NCI-H2227 treated with DMSO at 0.1 percent for 48 hours (cell line): ENCODE data around the gene MEGF11.

Source experiments
- DNase-seq: peaks from one replicate; lab custom pipeline; 2025; lab: John Stamatoyannopoulos, UW

Gene MEGF11

GRCh38 chr15:66215811-66216210 is 37.7 kb downstream of the MEGF11 start:
- DNase-seq = no peak

- DNase-seq = no peak
Observed at GRCh38 chr15:66214246-66214645, 39.3 kb downstream of the MEGF11 start.

- no peak for DNase-seq
Observed at GRCh38 chr15:66212563-66212921, 41.0 kb downstream of the MEGF11 start.

GRCh38 chr15:66211670-66212562 is 41.6 kb downstream of the MEGF11 start:
- DNase-seq = no peak

GRCh38 chr15:66210684-66211083 is 42.9 kb downstream of the MEGF11 start:
- no peak for DNase-seq

GRCh38 chr15:66198757-66199156 is 54.8 kb downstream of the MEGF11 start:
- no peak for DNase-seq

GRCh38 chr15:66196602-66197001 is 56.9 kb downstream of the MEGF11 start:
- no peak for DNase-seq

- no peak for DNase-seq
Observed at GRCh38 chr15:66195621-66196230, 57.8 kb downstream of the MEGF11 start.

- DNase-seq = no peak
Observed at GRCh38 chr15:66193066-66193465, 60.5 kb downstream of the MEGF11 start.

GRCh38 chr15:66190746-66191145 is 62.8 kb downstream of the MEGF11 start:
- no peak for DNase-seq

GRCh38 chr15:66189291-66189690 is 64.3 kb downstream of the MEGF11 start:
- DNase-seq = no peak

- DNase-seq = no peak
Observed at GRCh38 chr15:66188464-66188863, 65.1 kb downstream of the MEGF11 start.

- DNase-seq = no peak
Observed at GRCh38 chr15:66187271-66187670, 66.3 kb downstream of the MEGF11 start.

- DNase-seq = no peak
Observed at GRCh38 chr15:66186049-66186825, 67.3 kb downstream of the MEGF11 start.

- no peak for DNase-seq
Observed at GRCh38 chr15:66184936-66185790, 68.4 kb downstream of the MEGF11 start.

GRCh38 chr15:66184492-66184891 is 69.1 kb downstream of the MEGF11 start:
- no peak for DNase-seq

GRCh38 chr15:66180531-66181097 is 72.9 kb downstream of the MEGF11 start:
- DNase-seq = no peak

- no peak for DNase-seq
Observed at GRCh38 chr15:66178531-66178910, 75.0 kb downstream of the MEGF11 start.

- peak; percentile 15 for DNase-seq
Observed at GRCh38 chr15:66172324-66172980, 81.1 kb downstream of the MEGF11 start.

GRCh38 chr15:66171841-66172240 is 81.7 kb downstream of the MEGF11 start:
- peak; percentile 19 for DNase-seq

- DNase-seq = no peak
Observed at GRCh38 chr15:66170716-66171115, 82.8 kb downstream of the MEGF11 start.
